SK-N-MC (cell line): ENCODE measurements around the gene APBA2.

Experiments
- EZH2 ChIP-seq: fragments of 200-600 bp; sonication (generic); IDR thresholded peaks from one replicate; pipeline ENCODE4 v1.6.1; 2017; ENCODE audit warnings: antibody characterized with exemption
- FOXP2 ChIP-seq: optimal IDR thresholded peaks from 2 replicates; pipeline ENCODE3; 2011; ENCODE audit warnings: mild to moderate bottlenecking, moderate library complexity; ENCODE audit not compliant: insufficient read depth; ENCODE audit errors: extremely low read length, control extremely low read depth
- POLR2AphosphoS5 ChIP-seq: IDR thresholded peaks from 2 replicates; pipeline ENCODE4 v1.6.1; 2012; ENCODE audit warnings: mild to moderate bottlenecking, low read depth, low read length, borderline replicate concordance

DNA sequence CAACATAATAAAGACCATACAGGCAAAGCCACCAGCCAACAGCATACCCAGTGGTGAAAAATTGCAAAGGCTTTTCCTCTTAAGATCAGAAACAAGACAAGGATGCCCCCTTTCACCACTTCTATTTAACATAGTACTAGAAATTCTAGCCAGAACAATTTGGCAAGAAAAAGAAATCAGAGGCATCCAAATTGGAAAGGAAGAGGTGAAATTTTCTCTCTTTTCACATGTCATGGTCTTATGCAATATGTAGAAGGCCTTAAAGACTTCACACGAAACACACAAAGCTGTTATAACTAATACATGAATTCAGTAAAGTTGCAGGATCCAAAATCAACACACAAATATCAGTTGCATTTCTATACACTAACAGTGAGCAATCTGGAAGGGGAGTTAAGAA, 120.2 kb downstream of the APBA2 start:
- TF ChIP-seq EZH2 = no peak
- no peak for TF ChIP-seq POLR2AphosphoS5
- no peak for TF ChIP-seq FOXP2
